B cell (primary cell): ENCODE results near the gene NME7.

Experiments
- CTCF ChIP-seq: fragments of 200-600 bp; IDR thresholded peaks from one replicate; pipeline ENCODE4 v1.8.0; 2022; ENCODE audit warnings: antibody characterized with exemption, mild to moderate bottlenecking
- EZH2 ChIP-seq: IDR thresholded peaks from 2 replicates; pipeline ENCODE4 v1.6.1; 2012; ENCODE audit warnings: borderline replicate concordance, low read depth, mild to moderate bottlenecking, moderate library complexity, low read length; ENCODE audit not compliant: insufficient read depth, poor library complexity, severe bottlenecking

GRCh38 chr1:169108863-169109560 lies 258.6 kb downstream of the NME7 start:
- TF ChIP-seq CTCF (no peak), EZH2 (no peak)
